GM21526 (cell line): Measurements from ENCODE around the gene MRPS18B.
"Not testable (repeated sequence)": the region's sequence is repeated elsewhere in the genome, so short reads cannot be mapped to it uniquely, and the experiment has no call there.

Source experiments
- ATAC-seq: cut with Tn5 transposase; IDR thresholded peaks from one replicate; pipeline ENCODE4 v1.9.1; 2021; ENCODE audit warnings: moderate library complexity; ENCODE audit not compliant: unreplicated experiment, low FRiP score

The MRPS18B gene

DNA sequence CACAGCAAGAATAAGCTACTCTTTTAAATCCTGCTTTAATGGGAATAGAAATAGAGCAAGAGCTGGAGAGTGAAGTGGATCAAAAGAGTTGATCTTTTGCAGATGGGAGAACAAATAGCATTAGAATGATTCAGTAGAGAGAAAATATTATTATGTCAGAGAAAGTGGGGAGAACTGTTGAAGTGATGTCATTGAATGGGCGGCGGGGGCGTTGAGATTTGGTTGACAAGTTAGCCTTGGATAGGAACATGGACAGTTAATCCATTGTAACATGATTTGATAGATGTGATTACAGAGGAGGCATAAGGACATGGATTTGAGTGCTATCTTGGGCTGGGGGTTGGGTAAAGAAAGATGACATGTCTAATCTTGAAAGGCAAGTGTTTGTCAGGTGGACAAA, 18.2 kb downstream of the MRPS18B start:
- ATAC-seq = no peak

DNA sequence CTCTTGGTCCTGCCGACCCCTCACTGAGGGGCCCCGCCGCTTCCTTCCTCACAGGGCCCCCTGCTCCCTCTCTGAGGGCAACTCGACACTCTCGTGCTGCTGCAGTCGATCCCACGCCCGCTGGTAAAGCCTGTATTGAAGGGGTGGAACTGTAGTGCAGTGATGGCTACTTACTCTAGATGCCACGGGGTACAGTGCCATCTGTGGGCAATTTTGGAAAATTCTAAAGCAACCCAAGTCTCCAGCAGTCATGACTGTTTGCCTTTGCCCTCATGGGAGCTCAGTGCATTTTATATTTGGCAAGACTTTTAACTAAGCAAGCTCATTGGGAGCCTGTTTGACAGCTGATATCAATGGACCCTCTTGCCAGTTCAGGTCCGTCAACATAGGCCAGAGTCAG, 22.8 kb downstream of the MRPS18B start:
- no peak for ATAC-seq

DNA sequence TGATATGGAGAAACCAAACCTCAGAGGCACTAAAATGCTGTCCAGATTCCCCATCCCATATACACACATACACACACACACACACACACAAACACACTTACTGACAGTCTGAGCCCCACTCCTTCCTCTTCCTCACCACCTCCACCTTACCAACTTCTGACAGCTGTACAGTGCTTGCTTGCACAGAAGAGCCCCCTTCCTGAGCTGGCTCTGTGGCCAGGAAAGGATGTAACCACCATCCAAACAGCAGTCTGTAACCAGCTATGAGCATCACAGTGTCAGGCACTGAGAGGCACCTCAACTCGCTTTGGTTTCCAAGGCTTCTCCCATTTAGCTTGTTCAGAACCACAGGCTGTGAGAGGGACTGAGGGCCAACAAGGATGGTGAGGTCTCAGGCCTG, 23.4 kb downstream of the MRPS18B start:
- ATAC-seq = no peak

DNA sequence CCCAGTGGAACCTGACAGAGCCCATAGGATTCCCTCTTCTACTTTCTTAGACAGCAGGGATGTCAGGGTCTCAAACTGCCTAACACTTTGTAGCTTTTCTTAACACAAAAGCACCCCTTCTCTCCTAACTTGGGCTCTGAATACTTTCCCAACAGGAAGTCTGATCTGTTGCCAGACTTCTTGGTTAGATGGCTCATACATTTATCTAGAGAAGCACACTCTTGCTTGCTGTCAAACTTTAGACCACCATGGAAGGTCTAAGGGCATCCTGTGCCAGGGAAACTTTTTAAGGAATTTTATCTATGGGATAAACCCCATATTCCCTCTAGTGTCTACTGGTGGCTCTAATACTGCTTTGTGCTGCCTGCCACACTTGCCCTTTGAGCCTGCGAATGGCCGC, 26.0 kb downstream of the MRPS18B start:
- no peak for ATAC-seq

DNA sequence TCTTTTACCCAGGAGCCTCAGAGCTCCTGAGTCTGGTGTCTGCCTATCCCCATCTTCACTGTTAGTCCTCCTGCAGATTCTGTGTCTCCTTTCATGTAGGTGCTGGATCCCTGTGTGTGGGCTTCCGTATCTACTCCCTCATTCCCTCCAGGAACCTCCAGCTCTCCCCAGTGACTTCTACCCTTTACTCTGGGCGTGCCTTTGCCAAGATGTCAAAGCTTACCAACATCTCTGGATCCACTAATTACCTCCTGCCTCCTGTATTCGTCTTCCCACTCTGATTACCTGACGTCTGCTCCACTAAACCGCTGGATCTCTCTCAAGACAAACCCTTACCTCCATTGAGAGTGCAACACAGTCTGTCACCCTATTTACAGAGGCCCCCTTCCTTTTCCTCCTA, 27.1 kb downstream of the MRPS18B start:
- no peak for ATAC-seq

DNA sequence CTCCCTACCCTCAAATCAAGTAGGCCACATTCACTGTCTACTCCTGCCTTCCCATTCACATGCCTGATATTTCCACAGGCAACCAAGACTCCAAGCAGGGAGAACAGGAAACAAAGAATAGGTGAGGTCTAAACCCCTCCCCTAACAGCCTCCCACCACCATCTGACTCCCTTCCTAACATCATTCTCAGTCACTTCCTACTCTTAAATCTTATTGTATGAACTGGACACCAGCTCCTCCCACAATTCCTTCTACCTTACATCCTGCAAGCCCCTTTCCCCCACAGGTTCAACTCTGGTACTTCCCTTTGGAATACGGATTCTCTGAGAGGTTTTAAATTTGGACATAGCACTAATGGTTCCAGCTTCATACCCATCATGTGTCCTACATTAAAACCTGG, 28.3 kb downstream of the MRPS18B start:
- ATAC-seq = no peak

DNA sequence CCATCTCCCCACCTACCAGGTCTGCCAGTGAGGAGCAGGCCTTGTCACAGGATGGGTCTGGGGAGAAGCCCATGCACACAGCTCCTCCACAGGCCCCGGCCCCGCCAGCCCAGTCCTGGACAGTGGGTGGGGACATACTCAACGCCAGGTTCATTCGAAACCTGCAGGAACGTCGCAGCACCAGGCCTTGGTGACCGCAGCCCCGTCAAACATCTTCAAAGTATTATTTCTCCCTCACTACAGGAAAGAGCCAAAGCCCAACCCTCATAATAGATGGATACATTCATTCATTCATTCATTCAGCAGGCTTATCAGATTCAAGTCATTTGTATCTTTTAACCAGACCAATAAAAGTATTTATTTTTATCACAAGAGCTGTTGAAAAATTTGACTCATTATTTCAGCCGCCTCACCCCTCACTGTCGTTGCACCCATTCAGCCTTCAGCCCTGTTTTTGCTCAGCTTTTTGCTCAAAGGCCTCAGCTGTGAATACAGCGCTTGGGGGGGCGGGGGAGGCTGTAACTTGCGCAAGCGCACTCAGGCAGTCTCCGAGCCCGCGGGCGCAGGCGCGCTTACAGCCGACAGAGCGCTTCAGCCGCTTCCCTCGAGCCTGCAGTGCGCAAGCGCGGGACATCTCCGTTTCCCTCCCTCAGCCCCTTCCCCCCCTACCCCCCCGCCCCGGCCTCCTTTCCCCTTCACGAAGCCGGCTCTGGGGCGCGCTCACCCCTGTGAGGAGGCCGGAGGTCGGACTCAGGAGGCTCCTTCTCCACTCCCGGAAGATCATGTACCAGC, 29.0 kb downstream of the MRPS18B start, which contains the start of gene C6orf136:
TSS of gene C6orf136 (plus strand) at position 684 of the 792 bp plus-strand sequence. CDS start at position 783, 99 bp downstream.
- ATAC-seq = peak; percentile 31

DNA sequence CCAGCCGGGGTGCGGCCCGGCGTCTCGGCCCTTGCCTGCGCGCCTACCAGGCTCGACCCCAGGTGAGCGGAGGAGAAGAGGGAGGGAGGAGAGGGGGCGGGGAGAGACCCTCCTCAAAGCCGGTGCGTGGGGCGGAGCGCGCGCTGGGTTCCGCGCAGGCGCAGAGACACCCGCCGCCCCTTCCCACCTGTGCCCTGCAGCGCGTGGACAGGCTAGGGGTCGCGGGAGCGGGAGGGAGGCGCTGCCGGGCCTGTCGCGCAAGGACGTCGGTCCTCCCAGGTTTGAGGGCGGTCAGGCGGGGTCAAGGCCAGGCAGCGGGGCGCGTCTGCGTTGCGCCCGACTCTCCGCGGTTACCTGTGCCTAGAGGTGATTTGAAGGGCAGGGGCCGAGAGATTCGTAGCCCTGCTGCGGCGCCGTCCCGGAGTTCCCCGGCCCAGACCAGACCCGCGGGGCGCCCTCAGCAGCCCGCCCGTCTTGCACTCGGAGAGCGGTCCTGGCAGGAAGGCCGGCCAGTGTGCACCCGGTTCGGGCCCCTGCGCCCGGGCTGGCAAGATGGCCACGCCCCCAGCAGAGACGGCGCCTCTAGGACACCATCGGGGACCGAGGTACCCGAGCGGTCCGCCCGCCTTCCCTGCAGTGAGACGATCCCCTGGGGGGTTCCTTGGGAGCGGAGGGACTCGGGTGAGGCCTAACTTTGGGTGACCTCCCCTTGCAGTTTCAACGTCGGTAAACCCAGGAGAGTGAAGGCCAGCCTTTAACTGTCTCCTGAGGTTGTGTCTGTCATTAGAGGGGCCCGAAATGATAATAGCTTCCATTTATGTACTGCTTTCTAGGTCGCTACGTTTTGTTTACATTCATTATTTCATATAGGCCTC, 29.8 kb downstream of the MRPS18B start:
- ATAC-seq = peak; percentile 56

DNA sequence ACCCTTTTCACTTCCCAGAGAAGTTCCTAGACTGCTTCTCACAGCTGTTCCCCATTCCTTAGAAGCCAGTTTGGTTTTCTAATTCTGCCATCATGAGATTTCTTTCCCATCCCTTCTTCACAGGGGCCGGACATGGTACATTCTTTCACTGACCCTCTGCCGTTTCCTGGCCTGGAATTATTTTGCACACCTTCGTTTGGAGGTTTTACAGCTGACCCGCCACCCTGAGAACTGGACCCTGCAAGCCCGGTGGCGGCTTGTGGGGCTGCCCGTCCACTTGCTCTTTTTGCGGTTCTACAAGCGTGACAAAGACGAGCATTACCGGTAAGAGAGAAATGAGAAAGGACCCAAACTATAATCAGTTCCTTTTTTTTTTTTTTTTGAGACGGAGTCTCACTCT, 33.5 kb downstream of the MRPS18B start:
- no peak for ATAC-seq

DNA sequence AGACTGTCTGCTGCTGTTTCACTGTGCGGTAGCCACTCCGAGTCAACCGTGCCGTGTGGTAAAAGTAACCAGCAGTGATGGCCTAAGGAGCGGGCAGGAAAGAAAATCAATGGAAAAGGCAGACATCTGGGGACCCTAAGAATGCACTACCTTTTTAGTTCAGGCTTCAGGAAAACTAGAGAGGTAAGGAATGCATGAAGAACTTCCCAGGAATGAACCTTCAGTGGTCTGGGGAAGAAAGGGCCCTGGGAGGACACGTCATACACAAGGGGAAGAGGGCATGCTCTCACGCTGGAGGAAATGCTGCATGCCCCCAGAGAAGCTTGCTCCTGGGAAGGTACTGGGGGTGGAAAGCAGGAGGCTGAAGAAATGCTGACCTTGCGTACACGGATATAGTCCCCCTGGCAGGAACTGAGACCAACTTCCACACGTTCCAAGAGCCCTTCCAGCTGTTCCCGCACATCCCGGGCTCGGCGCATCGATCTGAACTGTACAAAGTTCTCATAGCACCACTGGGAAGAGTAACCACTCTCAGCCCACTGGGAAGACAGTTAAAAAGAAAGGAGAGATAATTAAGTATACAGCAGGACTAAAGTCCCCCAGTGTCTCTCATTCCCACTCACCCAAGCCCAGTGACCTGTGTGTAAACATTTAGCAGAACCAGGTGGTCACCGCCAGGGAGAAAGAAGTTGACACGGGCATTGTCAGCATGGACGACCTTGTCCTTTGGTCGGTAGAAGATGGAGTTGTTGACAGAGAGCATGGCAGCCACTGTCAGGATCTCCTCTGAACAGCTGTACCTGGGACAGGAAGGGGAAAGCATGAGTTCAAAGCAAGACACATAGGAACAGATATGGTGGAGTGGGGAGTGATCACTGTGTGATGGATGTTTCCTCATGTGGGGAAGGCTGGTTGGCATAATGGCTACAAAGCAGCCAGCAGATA, 37.4 kb downstream of the MRPS18B start:
- no peak for ATAC-seq

DNA sequence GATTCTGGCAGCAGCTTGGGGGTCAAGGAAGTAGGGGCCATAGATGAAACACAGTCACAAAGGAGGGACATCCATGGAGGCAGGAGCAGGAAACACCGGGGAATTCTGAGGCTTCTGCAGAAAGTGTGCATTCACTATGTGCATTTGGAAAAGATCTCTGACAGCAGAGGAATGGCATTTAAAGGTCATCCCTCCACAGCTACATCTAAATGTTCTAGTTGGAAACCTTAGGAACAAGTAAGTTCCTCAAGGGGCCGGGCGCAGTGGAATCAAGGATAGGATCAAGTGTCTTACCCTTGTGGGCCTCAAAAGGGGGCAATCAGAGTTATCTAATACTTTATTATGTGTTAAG, 38.1 kb downstream of the MRPS18B start:
- ATAC-seq = no peak

DNA sequence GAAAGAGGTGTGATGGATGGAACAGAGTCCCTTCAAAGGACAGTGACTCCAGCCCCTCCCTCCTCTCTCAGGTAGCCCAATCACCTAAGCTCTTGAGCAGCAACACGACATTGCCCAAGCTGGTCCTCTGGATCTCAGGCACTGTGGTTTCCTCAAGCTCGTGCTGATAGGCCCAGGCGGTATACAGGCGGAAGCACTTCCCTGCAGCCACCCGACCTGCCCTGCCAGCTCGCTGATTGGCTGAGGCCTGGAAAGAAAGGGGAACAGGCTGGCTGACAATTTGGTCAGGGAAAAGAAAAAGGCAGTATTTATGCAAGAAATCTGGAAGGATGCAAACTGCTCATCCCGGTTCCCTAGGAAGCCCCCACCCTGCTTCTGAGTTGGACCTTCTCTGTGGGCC, 38.9 kb downstream of the MRPS18B start:
- ATAC-seq = no peak

DNA sequence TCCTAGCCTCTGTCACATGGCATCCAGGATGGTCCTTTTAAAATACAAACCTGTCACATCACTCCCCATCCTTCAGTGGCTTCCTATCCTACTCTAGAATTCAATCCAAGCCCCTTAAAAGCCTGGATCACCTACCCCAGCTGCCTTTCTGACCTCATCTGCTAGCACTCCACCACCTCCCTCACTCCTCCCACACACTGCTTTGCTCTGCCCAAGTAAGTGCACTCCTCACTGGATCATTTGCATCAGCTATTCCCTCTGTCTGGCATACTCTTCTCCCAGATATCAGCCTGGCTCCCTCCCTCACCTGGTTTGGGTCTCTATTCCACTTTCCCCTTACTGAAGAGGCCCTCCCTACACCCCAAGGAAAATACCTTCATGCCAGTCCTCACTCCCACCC, 39.8 kb downstream of the MRPS18B start:
- ATAC-seq = no peak

DNA sequence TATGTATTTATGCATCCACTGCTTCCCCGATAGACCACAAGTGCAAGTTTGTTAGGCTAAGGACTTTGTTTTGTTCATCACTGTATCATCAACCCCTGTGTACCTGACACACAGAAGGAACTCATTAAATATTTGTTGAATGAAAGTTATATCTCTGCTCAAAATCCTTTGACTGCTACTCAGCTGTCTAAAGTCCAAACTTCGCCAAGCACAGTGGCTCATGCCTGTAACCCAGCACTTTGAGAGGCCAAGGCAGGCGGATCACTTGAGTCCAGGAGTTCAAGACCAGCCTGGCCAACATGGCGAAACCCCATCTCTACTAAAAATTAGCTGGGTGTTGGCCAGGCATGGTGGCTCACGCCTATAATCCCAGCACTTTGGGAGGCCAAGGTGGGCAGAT, 40.3 kb downstream of the MRPS18B start:
- ATAC-seq = not testable (repeated sequence)

DNA sequence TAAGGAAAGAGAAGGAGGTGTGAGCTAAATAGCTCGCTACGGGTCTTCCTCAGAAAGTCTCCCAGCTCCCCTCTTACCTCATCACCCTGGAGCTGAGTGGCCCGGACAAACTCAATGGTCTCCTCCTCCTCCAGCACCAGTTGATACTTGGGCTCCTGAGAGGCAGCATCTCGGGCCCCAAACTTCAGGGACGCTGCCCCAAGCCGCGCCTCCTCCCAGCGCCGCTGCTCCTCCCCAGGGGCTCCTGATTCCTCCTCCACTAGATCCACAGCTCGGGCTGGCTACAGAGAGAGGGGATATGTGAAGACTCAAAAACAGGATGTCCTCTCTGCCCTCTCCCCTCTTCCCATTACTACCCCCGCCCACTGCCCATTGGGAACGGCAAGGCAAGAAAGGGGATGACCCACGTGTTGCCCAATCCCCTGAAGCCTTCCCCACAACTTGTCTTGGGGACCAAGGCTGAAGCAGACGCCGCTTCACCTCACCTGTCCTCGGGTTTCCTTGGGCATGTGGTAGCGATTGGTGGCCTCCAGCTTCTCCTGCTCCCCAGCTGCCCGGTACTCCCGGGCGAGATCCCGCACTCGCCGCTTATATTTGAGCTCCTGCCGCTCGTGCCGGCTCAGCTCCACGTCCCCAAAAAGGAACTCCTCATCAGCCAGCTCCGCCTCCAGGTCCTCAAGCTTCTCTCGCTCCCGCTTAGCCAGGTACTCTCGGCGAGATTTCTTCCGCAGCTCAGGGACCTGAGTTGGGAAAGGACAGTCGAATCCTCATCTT, 47.5 kb downstream of the MRPS18B start:
- no peak for ATAC-seq

DNA sequence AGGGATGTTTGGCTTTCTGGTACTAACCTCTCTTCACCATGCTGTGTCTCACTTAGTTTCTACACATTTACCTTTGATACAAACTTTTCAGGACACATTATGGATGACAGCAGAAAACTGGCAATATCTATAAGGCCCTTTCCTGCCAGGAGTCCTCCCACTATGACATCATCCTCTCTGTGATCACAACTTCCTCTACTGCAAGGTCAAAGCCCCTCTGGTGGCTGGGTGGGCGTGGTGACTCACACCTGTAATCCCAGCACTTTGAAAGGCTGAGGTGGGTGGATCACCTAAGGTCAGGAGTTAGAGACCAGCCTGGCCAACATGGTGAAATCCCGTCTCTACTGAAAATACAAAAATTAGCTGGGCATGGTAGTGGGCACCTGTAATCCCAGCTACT, 48.7 kb downstream of the MRPS18B start:
- ATAC-seq = not testable (repeated sequence)

DNA sequence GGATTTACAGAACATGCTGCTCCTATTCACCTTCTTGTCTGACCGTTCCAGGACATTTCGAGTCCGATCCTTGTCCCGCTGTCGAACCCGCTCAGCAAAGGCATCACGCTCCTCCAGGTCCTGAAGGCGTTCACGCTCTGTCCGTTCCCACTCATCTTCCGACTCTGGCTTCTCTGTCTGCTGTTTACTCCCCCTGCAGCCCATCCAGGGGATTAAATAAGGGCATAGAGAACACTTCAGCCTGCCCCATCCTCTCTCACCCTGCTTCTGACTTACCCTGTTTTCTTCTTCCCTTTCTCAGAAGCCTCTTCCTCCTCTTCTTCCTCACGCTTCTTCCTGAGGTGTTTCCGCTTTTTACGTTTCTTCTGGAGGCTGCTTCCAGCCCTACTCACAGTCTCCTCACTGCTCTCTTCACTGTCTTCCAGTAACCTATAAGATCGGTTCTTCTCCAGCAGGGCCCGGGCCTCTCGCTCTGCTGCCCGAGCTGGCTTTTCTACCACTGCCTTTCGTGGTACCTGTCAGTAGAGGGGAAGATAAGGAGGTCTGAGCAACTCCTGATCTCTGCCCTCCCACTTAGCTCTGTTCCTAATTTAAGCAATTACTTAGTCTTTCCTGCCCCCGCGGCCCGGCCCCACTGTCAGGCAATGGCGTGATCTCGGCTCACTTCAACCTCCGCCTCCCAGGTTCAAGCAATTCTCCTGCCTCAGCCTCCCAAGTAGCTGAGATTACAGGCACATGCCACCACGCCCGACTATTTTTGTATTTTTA, 53.3 kb downstream of the MRPS18B start:
- ATAC-seq = no peak

DNA sequence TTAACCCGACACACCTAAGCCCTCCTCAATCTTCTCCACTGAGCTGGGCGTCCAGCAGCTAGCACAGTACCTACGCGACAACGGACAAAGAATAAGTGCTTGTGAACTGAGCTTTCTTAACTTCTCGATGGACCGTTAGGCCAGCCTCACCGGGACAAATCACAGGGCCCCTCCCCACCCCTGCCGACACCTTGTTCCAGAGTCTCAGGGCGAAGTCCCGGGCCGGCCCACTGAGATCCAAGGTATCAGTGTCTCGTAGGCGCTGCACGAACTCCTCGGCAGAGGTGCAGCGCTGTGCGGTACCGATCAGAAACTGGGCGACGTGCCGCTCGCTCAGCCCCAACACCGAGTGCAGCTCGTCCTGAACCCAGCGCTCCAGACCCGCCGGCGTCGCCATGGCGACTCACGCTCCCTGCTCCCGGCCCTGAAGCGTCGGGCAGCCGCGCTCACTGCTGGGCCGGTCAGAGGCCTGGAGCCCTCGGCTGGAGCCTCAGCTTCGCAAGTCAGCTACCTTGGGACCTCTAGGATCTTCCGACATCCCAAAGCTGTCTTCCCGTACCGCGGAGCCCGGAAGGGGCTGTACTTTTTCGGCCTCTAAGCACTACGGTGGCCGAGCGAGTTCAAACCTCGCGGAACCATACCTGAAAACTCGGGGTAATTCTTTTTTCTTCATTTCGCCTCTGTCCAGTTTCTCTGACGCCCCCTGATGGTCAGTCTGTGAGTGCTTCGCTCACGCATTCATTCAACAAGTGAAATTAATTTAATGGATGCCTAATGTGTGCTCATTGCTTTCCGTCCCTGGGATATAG, 55.0 kb downstream of the MRPS18B start, which contains the start of gene DHX16:
TSS of gene DHX16 (minus strand) at position 562 of the 809 bp plus-strand sequence. CDS start at position 397, 165 bp downstream.
- peak; percentile 39 for ATAC-seq
